Type B pancreatic cell (in vitro differentiated cells): ENCODE data around the gene ZSCAN20. TPM values are rescaled to one million over a fixed set of nuclear protein-coding genes. Genes with fewer than 3 reads are reported as not detected.

Source experiments
- DNase-seq: peaks from one replicate; pipeline ENCODE4 v3.0.0; 2021; ENCODE audit warnings: mixed read lengths; ENCODE audit not compliant: unreplicated experiment; ENCODE audit errors: extremely low spot score
- H3K27ac Mint-ChIP-seq: 2 replicates; pipeline ENCODE4 v1.8.0; 2021; ENCODE audit warnings: mild to moderate bottlenecking, mixed read lengths
- H3K27me3 Mint-ChIP-seq: 2 replicates; pipeline ENCODE4 v1.8.0; 2021; ENCODE audit warnings: mixed read lengths
- H3K36me3 Mint-ChIP-seq: 2 replicates; pipeline ENCODE4 v1.8.0; 2021; ENCODE audit warnings: mixed read lengths
- H3K4me1 Mint-ChIP-seq: one replicate; pipeline ENCODE4 v1.8.0; 2021; ENCODE audit warnings: mixed read lengths; ENCODE audit not compliant: unreplicated experiment
- H3K4me3 Mint-ChIP-seq: 2 replicates; pipeline ENCODE4 v1.8.0; 2021; ENCODE audit warnings: mild to moderate bottlenecking, mixed read lengths
- H3K9me3 Mint-ChIP-seq: 2 replicates; pipeline ENCODE4 v1.8.0; 2021; ENCODE audit warnings: mixed read lengths
- CTCF ChIP-seq: fragments of 200-600 bp; sonication (generic); conservative IDR thresholded peaks from 2 replicates; pipeline ENCODE4 v1.5.0; 2021; ENCODE audit warnings: antibody characterized with exemption, mild to moderate bottlenecking
- total RNA-seq: library from RNA; stranded (reverse); gene quantifications from 2 replicates; pipeline ENCODE4 v1.2.1, GENCODE V29; 2021; ENCODE audit warnings: low replicate concordance

Gene ZSCAN20
- total RNA-seq, 1 donor from 2014 or later, result 8.6 TPM

- Mint-ChIP-seq H3K36me3 (no peaks in the 10 kb centered on the region), H3K27ac (no peak overlapping the region)
Measured at GRCh38 chr1:33460144-33460543, 12.3 kb upstream of the ZSCAN20 start.

GRCh38 chr1:33460947-33461629 lies 11.4 kb upstream of the ZSCAN20 start:
- Mint-ChIP-seq H3K27ac (no peak overlapping the region), H3K4me3 (no peak overlapping the region), H3K9me3 (peaks cover 4% of the 10 kb centered on the region), H3K36me3 (no peaks in the 10 kb centered on the region), H3K4me1 (peaks cover 5% of the 10 kb centered on the region), H3K27me3 (peaks cover 3% of the 10 kb centered on the region)
- no peak for TF ChIP-seq CTCF
- DNase-seq, result no peak

More at GRCh38 chr1:33460144-33460543, 12.3 kb upstream of the ZSCAN20 start:
- Mint-ChIP-seq H3K4me1 (peaks cover 11% of the 10 kb centered on the region), H3K9me3 (peaks cover 4% of the 10 kb centered on the region), H3K27me3 (peaks cover 7% of the 10 kb centered on the region), H3K4me3 (no peak overlapping the region)
- no peak for TF ChIP-seq CTCF
- DNase-seq, result no peak

GRCh38 chr1:33462405-33463164 lies 9.9 kb upstream of the ZSCAN20 start:
- H3K27me3 Mint-ChIP-seq, result peaks cover 3% of the 10 kb centered on the region
- H3K9me3 Mint-ChIP-seq, result peaks cover 4% of the 10 kb centered on the region
- peaks cover 5% of the 10 kb centered on the region for H3K4me1 Mint-ChIP-seq
- H3K4me3 Mint-ChIP-seq, result no peak overlapping the region
- DNase-seq, result no peak
- no peaks in the 10 kb centered on the region for H3K36me3 Mint-ChIP-seq
- no peak overlapping the region for H3K27ac Mint-ChIP-seq
- TF ChIP-seq CTCF, result no peak

GRCh38 chr1:33464552-33464951 lies 7.9 kb upstream of the ZSCAN20 start:
- no peak for TF ChIP-seq CTCF
- H3K4me1 Mint-ChIP-seq, result no peaks in the 10 kb centered on the region
- H3K27me3 Mint-ChIP-seq, result no peaks in the 10 kb centered on the region
- H3K9me3 Mint-ChIP-seq, result no peaks in the 10 kb centered on the region
- H3K27ac Mint-ChIP-seq, result no peak overlapping the region
- no peaks in the 10 kb centered on the region for H3K36me3 Mint-ChIP-seq
- no peak for DNase-seq
- H3K4me3 Mint-ChIP-seq, result no peak overlapping the region

- H3K4me3 Mint-ChIP-seq, result no peak overlapping the region
- DNase-seq, result no peak
- no peaks in the 10 kb centered on the region for H3K36me3 Mint-ChIP-seq
- TF ChIP-seq CTCF, result no peak
- H3K27ac Mint-ChIP-seq, result no peak overlapping the region
- no peaks in the 10 kb centered on the region for H3K9me3 Mint-ChIP-seq
- no peaks in the 10 kb centered on the region for H3K27me3 Mint-ChIP-seq
- peaks cover under 1% of the 10 kb centered on the region for H3K4me1 Mint-ChIP-seq
Measured at GRCh38 chr1:33465316-33465715, 7.1 kb upstream of the ZSCAN20 start.
